ENCODE results near the gene PPP2R1B.
"Not testable (repeated sequence)": the region's sequence is repeated elsewhere in the genome, so short reads cannot be mapped to it uniquely, and the experiment has no call there.

PPP2R1B gene

GRCh38 chr11:111726301-111726713 is 39.9 kb downstream of the PPP2R1B start:
- no peak for DNase-seq (ENCODE audit: low read depth in 2 of 2)

- no peak for DNase-seq (ENCODE audit: low read depth in 2 of 2)
Observed at GRCh38 chr11:111725621-111726020, 40.6 kb downstream of the PPP2R1B start.

DNA sequence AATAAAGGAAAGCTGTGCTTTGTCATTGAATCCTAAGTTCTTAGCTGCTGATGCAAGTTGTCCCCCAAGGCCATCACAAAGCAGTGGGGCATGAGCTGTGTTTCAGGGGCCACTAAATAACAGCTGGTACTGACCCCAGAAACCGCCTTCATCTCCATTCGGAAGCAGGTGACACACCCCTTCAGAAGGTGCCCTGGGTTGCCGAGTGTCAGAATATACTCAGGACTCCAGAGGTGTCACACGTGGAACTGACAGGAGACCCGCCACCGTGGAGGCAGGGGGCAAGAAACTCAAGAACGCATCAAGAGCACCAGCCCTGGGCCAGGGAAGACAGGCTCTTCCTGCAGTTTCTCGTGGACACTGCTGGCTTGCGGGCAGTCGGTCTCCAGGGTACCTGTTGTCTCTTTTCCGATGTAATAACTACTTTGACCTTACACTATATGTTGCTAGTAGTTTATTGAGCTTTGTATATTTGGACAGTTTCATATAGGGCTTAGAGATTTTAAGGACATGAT is 41.5 kb downstream of the PPP2R1B start:
- DNase-seq (ENCODE audit: low read depth in 2 of 2), result no peak

DNA sequence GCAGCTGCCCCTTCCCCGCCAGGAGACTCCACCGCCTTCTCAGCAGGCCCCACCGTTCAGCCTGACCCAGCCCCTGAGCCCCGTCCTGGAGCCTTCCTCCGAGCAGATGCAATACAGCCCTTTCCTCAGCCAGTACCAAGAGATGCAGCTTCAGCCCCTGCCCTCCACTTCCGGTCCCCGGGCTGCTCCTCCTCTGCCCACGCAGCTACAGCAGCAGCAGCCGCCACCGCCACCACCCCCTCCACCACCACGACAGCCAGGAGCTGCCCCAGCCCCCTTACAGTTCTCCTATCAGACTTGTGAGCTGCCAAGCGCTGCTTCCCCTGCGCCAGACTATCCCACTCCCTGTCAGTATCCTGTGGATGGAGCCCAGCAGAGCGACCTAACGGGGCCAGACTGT is 42.6 kb downstream of the PPP2R1B start:
- DNase-seq (ENCODE audit: low read depth in 2 of 2), result no peak

GRCh38 chr11:111722501-111722900 is 43.7 kb downstream of the PPP2R1B start:
- no peak for DNase-seq (ENCODE audit: low read depth in 2 of 2)

DNA sequence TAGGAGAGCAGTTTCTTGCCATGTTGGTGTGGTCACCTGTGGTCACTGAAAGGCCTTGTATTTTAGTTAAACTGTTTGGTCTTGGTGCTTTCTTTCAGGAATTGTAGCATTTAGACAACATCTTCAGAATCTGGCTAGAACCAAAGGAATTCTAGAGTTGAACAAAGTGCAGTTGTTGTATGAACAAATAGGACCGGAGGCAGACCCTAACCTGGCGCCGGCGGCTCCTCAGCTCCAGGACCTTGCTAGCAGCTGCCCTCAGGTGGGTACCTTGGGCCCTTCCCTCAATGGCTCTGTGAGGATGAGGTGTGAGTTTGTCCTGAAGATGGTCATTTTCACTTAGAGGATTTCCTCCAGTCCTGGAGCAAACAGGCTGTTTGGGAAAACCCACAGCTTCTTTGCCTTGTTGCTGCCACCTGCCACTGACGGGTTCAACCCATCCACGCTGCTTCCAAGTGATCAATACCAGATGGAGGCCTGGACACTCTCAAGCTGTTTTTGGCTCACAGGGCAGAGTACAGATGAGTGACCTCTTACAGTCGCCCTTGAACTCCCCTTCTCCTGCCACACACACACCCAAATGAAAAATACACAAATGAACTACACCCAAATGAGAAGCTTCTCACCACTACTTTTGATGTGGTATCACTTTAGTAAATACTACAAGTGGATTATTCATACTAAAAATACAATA is 45.2 kb downstream of the PPP2R1B start:
- DNase-seq (ENCODE audit: low read depth in 2 of 2), result no peak

GRCh38 chr11:111719379-111719778 is 46.8 kb downstream of the PPP2R1B start:
- no peak for DNase-seq (ENCODE audit: low read depth in 2 of 2)

GRCh38 chr11:111718859-111719258 is 47.3 kb downstream of the PPP2R1B start:
- DNase-seq (ENCODE audit: low read depth in 2 of 2), result no peak

- DNase-seq (ENCODE audit: low read depth in 2 of 2), result no peak
Observed at GRCh38 chr11:111718436-111718835, 47.8 kb downstream of the PPP2R1B start.

DNA sequence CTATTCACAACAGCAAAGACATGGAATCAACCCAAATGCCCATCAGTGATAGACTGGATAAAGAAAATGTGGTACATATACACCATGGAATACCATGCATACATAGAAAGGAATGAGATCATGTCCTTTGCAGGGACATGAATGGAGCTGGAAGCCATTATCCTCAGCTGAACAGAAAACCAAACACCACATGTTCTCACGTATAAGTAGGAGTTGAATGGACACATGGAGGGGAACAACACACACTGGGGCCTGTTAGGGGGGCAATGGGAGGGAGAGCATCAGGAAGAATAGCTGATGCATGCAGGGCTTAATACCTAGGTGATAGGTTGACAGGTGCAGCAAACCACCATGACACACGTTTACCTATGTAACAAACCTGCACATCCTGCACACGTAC is 48.5 kb downstream of the PPP2R1B start:
- DNase-seq (ENCODE audit: low read depth in 2 of 2), result not testable (repeated sequence)

DNA sequence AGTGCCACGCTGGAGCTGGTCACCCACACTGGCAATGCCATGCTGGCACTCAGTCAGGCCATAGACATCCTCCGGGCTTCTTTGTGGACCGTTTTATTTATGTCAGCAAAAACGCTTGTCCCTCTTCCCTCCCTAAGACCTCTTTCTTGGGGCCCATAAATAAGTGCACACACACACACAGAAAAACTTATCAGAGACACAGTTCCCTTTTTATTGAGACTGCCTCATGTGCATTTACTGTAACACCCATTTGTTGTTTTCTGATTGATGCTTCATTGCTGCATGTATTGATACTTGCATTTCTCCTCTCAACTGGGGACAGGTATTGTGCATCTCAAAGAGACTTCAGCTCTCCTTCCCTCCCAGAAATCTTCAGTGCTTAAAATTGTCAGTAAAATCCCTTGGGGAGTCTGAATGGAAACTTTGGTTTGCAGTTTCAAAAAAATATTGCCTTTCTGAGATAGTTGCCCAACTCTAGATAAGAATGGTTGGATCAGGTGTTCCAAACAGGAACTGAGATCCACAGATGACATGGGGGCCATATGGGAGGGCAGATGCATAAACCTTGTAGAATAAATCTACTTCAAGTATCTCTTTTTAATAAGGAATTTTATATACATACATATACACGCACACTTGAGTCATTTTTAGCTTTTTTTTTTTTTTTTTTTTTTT is 50.9 kb downstream of the PPP2R1B start:
- DNase-seq (ENCODE audit: low read depth in 2 of 2), result no peak

- DNase-seq (ENCODE audit: low read depth in 2 of 2), result no peak
Observed at GRCh38 chr11:111714522-111714921, 51.7 kb downstream of the PPP2R1B start.

GRCh38 chr11:111707691-111708067 is 58.5 kb downstream of the PPP2R1B start:
- no peak for DNase-seq (ENCODE audit: low read depth in 2 of 2)

DNA sequence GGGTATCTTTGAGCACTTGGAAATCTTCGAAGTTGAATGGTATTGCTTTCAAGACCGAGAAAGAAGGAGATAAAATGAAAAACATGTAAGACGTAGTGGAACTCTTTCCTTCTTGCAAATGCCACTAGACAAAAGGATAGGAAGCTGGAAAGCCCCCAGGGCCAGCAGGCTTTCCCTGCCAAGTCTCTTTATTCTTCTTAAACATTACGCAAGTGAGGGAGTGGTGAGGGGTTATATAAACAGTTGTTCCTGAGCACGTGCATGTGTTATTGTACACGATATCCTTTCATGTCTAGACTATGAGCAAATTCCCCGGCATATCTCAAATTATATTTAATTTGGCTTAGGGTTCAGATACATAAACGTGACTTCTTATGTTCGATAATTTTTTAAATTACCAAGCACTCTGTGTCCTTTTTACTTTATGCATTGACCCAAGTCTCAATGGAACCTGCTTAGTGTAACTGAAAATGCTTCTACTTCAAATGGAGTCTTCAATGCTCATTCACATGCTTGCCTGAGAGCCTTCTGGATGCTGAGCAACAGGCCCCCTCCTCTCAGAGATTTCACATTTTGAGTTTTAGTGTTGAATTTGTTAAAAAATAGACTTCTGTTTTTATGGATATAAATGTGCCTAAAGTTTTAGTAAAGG is 59.0 kb downstream of the PPP2R1B start:
- DNase-seq (ENCODE audit: low read depth in 2 of 2), result no peak

- no peak for DNase-seq (ENCODE audit: low read depth in 2 of 2)
Observed at GRCh38 chr11:111703576-111703975, 62.6 kb downstream of the PPP2R1B start.

DNA sequence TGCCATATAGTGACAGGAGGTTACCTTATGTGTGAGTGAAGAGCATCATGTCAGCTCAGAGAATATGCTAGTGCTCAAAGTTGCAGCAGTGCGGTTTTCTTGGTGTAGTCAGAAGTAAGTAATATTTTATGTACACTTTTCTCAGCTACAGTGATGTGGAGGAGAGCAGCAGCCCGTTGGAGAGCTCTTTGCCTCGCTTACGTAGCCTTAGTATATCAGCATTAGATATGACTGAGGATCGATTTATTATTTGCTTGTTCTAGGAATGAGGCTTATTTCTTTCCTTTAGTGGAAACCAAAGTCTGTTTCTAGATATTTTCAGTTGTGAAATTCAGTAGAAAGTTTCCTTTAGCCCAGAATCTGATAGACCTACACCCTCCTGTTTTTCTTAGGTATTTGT is 63.6 kb downstream of the PPP2R1B start:
- no peak for DNase-seq (ENCODE audit: low read depth in 2 of 2)

DNA sequence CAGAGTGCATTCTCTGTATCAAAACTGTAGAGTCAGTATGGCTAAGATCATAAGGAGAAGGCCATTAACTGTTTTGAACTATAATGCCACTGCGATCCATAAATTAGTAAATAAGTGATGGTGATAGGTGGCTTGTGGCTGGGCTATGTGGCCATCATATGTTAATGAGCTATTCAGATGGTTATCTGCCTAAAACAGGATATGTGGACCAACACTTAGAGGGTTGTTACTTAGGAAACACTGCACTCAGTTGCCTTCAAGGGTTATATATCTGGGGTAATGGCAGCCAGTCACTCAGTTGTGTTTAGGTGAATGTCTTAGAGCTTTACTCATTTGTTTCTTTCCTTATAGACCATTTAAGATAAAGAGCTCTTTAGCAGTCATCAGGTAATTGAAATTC is 66.0 kb downstream of the PPP2R1B start:
- DNase-seq (ENCODE audit: low read depth in 2 of 2), result no peak

DNA sequence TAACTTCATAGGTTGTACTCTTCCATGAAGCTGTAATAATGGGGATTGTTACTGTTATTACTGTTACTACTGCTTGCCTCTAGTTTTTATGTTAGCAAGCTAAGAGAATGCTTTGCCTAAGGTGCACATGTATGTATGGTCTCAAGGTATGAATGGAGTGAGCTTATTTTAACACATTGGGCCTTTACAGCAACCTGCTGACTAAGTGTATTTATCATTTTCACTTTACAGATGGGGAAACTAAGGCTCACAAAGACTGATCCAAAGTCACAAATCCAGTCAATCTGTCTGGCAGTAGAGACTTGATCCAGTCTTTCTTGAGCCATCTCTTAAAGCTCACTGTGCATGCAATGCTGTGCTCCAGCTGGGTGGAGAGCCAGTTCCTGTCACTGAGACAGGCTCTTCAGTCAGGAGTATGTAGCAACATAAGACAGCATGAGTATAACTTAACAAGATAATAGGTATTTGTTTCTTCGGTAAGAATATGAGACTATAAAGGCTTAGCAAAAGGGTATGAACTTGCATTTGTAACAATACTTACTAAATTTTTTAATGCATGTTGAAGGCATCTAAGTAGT is 66.5 kb downstream of the PPP2R1B start:
- DNase-seq (ENCODE audit: low read depth in 2 of 2), result no peak

DNA sequence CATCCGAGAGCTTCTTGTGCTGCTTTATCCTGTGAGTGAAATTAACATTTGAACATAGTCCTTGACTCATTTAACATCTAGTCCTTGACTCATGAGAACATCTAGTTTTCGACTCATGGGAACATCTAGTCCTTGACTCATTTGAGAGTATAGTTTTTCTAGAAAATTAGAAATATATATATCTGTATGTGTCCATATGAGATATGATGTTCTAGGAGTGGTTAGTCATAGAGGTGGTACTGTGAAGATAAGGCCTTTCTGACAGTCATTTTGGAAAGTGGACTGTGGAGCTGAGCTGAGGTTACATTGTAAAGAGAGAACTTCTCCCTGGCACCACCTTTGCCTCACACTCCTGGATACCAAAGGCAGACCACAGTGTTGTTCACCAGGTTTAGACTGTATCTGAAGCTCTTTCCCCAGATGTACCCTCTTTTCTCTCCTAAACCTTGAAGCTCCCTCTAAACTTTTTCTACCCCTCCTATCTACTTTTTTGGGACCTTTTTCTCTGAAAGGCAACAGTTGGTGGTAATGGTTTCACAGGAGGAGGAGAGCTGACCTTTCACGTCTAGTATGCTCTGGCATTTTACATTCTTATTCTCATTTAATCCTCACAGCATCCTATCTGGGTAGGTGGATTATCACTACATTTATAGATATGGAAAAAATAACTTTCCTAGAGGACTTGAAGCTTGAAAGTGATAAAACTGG is 67.2 kb downstream of the PPP2R1B start:
- no peak for DNase-seq (ENCODE audit: low read depth in 2 of 2)

GRCh38 chr11:111697933-111698371 is 68.2 kb downstream of the PPP2R1B start:
- DNase-seq (ENCODE audit: low read depth in 2 of 2), result no peak

GRCh38 chr11:111696556-111696955 is 69.6 kb downstream of the PPP2R1B start:
- no peak for DNase-seq (ENCODE audit: low read depth in 2 of 2)

DNA sequence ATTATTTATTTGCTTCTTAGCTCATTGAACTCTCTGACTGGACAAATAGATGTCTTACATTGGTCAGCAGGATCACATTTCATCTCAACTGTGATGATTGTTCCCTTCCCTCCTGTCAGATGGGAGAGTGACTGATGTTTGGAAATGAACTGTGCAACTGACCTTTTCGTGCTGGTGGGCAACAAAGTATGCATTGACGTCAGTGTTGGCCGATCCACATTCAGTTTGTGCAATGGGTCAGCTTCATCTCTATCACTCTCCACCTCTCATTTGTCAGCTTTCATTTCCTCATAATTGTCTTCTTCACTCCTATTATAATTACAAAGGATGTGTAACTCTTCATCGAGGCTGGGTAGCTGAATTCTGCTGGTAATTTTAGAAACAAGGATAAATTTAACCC is 71.3 kb downstream of the PPP2R1B start:
- no peak for DNase-seq (ENCODE audit: low read depth in 2 of 2)

Data from stimulated activated CD4-positive, alpha-beta T cell treated with anti-CD3 and anti-CD28 coated beads, Interleukin-12 subunit alpha, Interleukin-12 subunit beta, amount 100 ng/mL, for 24 hours (primary cell).